Measurements from ENCODE around the gene MMP1.
A peak's percentile ranks its signal among the peaks of the same experiment; 100 is the strongest.

GRCh38 chr11:102810950-102811660, 13.1 kb upstream of the MMP1 start:
- TF ChIP-seq CTCF (IDR thresholded peaks at IDR 0.05) (peak in 1 of 3 donors; percentile 36), POLR2A (IDR thresholded peaks at IDR 0.05) (no peak), POLR2AphosphoS5 (IDR thresholded peaks at IDR 0.05) (no peak)

Measured in breast epithelium (tissue), 3 donors.